HG03135 (cell line): ENCODE data around the gene METTL3.

Source experiments
- ATAC-seq: cut with Tn5 transposase; IDR thresholded peaks from one replicate; pipeline ENCODE4 v1.9.1; 2021; ENCODE audit warnings: mild to moderate bottlenecking, moderate library complexity; ENCODE audit not compliant: unreplicated experiment

METTL3 gene

GRCh38 chr14:21486640-21487087, 24.5 kb downstream of the METTL3 start:
- no peak for ATAC-seq

GRCh38 chr14:21476925-21477681, 34.0 kb downstream of the METTL3 start, which contains the start of the genes RAB2B and TOX4:
Gene RAB2B (minus strand): TSS chr14:21476959. CDS start chr14:21476872, 87 bp downstream.
Gene TOX4 (plus strand): TSS chr14:21477195. CDS start chr14:21477279, 84 bp downstream.
- ATAC-seq: peak; percentile 99

GRCh38 chr14:21476523-21476924, 34.6 kb downstream of the METTL3 start:
- no peak for ATAC-seq

GRCh38 chr14:21475767-21476522, 35.2 kb downstream of the METTL3 start:
- no peak for ATAC-seq

- ATAC-seq: no peak
Measured at GRCh38 chr14:21467616-21468015, 43.5 kb downstream of the METTL3 start.

- ATAC-seq: peak; percentile 97
Measured at GRCh38 chr14:21455912-21456667, 55.0 kb downstream of the METTL3 start, which contains the start of gene CHD8. Gene CHD8 (minus strand): TSS chr14:21456123. CDS start chr14:21431643, 24,480 bp downstream.

GRCh38 chr14:21455592-21455911, 55.6 kb downstream of the METTL3 start:
- ATAC-seq: no peak

- ATAC-seq: no peak
Measured at GRCh38 chr14:21454843-21455544, 56.1 kb downstream of the METTL3 start.

GRCh38 chr14:21449899-21450216, 61.3 kb downstream of the METTL3 start:
- no peak for ATAC-seq
